ENCODE data around the gene SEPTIN12.

- TF ChIP-seq POLR2A (IDR thresholded peaks at IDR 0.05) (no peak), CTCF (IDR thresholded peaks at IDR 0.05) (no peak)
Observed at GRCh38 chr16:4753227-4753626, 34.9 kb downstream of the SEPTIN12 start.

All from esophagus squamous epithelium (tissue), 4 donors.